ENCODE results near the gene PCSK5. TPM values are rescaled to one million over a fixed set of nuclear protein-coding genes. Genes with fewer than 3 reads are reported as not detected.
A peak's percentile ranks its signal among the peaks of the same experiment; 100 is the strongest.

The PCSK5 gene
- total RNA-seq, 1 donor from 2014 or later, result 57.4 TPM

GRCh38 chr9:75921391-75922127 is 31.1 kb downstream of the PCSK5 start:
- DNase-seq (ENCODE audit: low read depth), result no peak

DNA sequence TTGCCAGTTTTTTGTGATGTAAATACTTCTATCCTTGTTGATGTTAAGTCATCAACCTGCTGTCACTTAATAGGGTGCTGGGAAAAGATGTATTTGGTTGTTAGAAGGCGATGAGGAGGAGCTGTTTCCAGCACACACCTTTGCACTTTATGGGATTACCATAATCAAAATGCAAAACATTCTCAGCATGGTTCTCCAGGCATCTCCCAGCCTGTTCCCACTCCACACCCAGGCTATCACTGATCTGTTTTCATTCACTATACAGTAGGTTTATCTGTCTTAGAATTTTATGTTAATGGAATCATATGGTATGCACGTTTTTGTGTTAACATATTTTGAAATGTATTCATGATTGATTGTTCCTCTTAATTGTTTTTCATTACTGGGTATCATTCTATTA is 35.9 kb downstream of the PCSK5 start:
- DNase-seq (ENCODE audit: low read depth), result no peak

- DNase-seq (ENCODE audit: low read depth), result peak; percentile 57
Measured at GRCh38 chr9:75927356-75927755, 36.9 kb downstream of the PCSK5 start.

DNA sequence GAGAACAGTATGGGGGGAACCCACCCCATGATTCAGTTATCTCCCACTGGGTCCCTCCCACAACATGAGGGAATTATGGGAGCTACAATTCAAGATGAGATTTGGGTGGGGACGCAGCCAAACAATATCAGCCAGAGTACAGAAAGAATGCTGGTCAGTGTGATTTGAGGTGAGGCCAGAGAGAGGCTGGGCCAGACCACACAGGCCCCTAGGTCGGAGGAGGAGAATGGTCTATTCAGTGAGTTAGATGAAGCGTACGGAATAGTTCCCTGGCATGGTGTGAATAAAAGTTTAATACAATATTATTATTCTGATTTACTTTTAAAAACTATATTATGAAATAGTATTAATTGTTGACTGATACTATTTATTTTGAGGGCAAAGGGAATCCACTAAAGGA is 39.7 kb downstream of the PCSK5 start:
- no peak for DNase-seq (ENCODE audit: low read depth)

DNA sequence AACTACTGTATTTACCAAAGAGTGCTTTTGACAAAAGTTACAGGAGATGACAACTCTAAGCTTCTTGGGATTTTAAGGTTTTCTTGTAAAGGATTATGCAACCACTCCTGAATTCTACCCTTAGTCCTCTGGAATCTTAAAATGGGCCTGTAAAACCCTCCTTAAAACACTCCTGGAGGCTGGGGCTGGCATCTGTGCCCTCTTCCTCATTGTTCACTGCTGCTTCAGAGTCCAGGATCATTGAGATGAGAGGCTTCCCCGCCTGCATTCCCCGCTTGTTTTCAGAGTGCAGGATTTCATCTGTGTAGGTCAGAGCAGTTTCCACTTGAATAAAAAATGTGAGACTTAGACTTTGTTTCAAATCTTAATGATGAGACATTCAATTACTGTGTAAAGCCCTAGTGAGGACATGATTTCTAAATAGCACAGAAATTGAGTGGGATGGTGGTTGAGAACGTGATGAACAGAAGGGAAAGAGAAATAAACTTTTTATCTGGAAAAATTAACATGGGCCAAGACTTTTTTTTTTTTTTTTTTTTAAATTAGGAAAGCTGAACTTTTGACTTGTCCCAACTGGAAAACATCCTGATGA is 40.4 kb downstream of the PCSK5 start:
- peak; percentile 47 for DNase-seq (ENCODE audit: low read depth)

DNA sequence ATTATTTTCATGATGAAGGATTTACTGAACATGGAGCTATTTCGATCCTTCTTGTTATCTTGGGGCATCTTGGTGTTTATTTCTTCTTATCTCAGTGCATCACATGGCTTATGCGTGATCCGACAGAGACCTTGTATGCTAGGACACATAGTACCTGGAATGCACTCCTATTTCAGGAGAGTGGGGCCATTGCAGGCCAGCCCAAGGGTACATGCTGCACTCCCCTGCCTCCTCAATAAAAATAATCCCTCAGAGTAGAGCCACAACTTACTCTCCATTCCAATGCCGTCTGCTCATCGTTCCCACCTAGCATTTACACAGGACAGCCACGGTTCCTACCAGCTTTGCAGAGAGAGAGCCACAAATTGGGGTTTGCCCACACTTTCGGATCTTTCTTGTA is 43.5 kb downstream of the PCSK5 start:
- DNase-seq (ENCODE audit: low read depth), result no peak

- DNase-seq (ENCODE audit: low read depth), result no peak
Measured at GRCh38 chr9:75935591-75935990, 45.1 kb downstream of the PCSK5 start.

- no peak for DNase-seq (ENCODE audit: low read depth)
Measured at GRCh38 chr9:75937521-75938258, 47.2 kb downstream of the PCSK5 start.

DNA sequence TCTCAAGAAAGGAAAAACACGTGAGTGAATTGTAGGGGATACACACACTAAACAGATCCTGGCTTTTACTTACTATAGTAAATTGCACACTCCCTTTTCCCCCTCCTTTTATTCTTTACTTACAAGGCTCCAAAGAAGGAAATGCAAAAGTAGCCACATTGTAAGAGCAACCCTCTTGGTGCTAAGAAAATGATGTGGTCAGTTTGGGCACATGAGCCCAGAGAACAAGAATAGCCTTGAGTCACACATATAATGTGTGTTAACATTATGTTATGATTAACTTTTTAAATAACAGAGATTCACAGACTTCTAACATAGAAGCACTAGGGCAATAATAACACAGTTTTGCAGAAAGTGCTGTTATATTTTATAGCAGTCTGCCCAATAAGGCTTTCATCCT is 48.5 kb downstream of the PCSK5 start:
- peak; percentile 64 for DNase-seq (ENCODE audit: low read depth)

- DNase-seq (ENCODE audit: low read depth), result no peak
Measured at GRCh38 chr9:75939536-75940111, 49.2 kb downstream of the PCSK5 start.

GRCh38 chr9:75941066-75941465 is 50.6 kb downstream of the PCSK5 start:
- DNase-seq (ENCODE audit: low read depth), result no peak

DNA sequence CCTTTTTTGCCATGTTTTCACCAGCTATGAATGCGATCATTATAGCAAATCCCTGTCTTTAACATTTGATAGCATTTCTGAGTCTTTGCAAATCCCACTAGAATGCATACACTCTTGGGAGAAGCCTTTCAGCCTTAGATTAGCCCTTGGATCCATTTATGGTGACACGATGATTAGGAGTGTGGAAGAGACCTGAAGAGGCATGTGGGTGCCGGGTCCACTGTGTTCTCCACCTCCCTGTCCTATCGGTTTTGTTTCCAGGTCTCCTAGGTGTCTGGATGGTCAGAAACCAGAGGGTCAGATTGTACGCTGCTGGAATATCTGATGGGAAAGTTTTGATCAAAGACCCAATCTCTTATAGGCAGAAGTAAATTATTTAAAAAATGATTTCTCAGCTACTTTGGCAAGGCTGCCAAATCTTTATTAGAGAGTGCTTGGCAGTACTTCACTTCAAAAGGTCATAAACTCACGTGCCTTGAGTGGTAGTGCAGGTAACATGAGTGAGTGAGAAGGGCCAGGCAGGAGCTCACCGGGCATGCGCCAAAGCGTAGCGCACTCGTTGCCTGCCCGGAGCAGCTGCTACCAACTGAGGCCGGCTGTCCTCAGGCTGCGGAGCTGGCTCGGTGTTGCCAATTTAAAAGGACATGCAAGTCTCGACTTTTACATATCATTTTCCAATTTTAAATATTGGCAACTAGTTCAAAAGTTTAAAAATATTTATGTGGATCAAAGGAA is 51.3 kb downstream of the PCSK5 start:
- no peak for DNase-seq (ENCODE audit: low read depth)

DNA sequence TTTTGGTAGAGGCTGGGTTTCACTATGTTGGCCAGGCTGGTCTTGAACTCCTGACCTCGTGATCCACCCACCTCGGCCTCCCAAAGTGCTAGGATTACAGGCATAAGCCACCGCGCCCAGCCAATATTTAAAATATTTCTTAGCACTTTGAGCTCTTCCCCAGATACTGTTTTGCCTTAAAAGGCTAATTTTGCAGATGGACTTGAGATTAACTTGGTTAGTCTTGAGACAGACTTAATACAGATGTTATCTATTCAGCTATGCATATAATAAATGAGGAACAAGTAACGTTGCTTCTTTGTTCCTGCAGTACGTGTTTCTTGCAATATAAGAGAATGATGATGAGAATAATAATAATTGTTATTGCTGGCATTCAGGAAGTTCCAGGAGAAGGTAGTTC is 56.3 kb downstream of the PCSK5 start:
- DNase-seq (ENCODE audit: low read depth), result no peak

- no peak for DNase-seq (ENCODE audit: low read depth)
Measured at GRCh38 chr9:75947233-75947632, 56.8 kb downstream of the PCSK5 start.

- DNase-seq (ENCODE audit: low read depth), result peak; percentile 72
Measured at GRCh38 chr9:75950998-75951397, 60.5 kb downstream of the PCSK5 start.

GRCh38 chr9:75953218-75953617 is 62.7 kb downstream of the PCSK5 start:
- peak; percentile 90 for DNase-seq (ENCODE audit: low read depth)

DNA sequence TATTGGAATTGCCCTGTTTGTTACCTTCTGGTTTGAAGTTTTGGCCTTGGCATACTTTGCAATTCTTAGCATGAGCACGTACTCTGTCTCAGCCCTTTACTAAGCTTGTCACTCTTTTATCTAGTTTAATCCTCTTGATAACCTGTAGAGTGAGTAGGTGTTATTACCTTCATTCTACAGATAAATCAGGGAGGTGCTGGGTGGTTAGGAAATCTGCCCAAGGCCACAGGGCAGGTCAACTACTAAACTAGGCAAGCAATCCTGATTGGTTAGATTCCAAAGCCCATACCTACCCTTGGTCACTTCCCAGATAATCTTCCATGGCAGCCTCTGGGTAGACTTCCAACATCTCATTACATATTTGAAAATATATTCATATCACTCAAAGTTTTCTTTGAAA is 65.7 kb downstream of the PCSK5 start:
- no peak for DNase-seq (ENCODE audit: low read depth)

- DNase-seq (ENCODE audit: low read depth), result no peak
Measured at GRCh38 chr9:75957116-75957515, 66.6 kb downstream of the PCSK5 start.

DNA sequence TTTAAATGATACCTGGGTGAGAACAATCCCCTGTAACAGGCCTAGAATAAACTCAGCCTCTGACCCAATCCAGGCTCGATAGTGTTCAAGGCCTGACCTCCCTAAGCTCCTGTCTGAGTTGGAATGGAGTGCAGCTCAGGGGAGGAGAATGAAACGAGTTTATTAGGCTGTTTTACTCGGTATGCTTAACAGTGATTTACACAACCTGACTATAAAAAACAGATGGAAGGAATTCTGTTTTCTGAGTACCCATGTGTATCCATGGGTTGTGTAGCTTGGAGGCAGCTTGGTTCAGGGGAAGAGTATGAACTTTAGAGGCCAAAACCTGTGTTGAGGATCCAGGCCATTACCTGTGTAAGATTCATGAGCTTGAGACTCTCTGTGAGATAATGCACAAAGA is 67.8 kb downstream of the PCSK5 start:
- no peak for DNase-seq (ENCODE audit: low read depth)

DNA sequence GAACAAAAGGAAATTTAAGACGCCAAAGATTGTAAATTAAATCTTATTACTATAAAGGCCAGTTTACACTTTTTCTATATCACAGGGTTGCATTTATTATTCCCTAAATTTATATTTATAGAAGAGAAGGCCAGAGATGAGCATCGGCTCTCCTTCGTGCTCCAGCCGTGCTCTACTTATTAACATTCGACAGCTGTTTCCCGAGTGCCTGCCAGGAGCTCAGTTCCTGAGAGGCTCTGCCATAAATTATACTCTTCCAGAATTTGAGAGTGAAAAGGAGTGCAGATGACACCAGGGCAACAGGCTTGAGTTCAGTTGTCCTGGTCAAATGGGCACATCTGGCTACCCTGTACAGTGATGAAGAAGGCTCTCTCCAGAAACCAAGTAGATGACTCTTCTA is 70.1 kb downstream of the PCSK5 start:
- DNase-seq (ENCODE audit: low read depth), result no peak

DNA sequence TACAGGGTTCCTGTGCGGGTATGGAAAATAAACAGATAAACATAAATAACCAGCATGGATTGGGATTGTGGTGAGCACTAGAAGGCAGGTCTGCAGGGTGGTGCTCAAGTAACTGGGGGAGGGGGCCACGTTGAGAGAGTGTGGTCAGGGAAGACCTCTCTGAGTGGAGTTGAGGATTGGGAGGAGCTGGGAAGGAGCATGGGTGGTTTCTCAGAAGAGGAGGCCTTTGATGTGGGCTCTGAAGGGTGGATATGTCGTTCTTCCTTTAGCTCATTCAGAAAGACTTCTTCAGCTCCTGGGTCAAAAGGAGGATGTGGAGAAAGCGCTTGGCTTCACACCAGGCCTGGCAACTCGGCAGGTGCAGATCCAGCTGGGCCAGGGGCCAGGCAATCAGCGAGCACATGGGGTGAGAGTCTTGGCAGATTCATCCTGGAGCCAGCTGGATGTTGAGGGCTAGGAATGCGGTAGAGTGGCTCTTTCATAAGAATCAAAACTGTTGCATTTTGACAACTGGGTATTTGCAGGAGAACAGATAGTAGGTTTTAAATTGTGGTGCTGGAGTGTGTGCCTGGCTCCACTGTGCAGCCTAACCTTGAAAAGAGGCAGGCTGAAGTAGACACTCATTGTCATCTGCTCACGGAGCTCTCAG is 71.7 kb downstream of the PCSK5 start:
- DNase-seq (ENCODE audit: low read depth), result no peak

GRCh38 chr9:75962662-75963036 is 72.2 kb downstream of the PCSK5 start:
- no peak for DNase-seq (ENCODE audit: low read depth)

Measured in renal cortical epithelial cell (primary cell).